GM18867 (cell line): Measurements from ENCODE around the gene CILP2.

Source experiments
- ATAC-seq: cut with Tn5 transposase; IDR thresholded peaks from one replicate; pipeline ENCODE4 v1.9.1; 2021; ENCODE audit warnings: mild to moderate bottlenecking, moderate library complexity; ENCODE audit not compliant: unreplicated experiment

The CILP2 gene

DNA sequence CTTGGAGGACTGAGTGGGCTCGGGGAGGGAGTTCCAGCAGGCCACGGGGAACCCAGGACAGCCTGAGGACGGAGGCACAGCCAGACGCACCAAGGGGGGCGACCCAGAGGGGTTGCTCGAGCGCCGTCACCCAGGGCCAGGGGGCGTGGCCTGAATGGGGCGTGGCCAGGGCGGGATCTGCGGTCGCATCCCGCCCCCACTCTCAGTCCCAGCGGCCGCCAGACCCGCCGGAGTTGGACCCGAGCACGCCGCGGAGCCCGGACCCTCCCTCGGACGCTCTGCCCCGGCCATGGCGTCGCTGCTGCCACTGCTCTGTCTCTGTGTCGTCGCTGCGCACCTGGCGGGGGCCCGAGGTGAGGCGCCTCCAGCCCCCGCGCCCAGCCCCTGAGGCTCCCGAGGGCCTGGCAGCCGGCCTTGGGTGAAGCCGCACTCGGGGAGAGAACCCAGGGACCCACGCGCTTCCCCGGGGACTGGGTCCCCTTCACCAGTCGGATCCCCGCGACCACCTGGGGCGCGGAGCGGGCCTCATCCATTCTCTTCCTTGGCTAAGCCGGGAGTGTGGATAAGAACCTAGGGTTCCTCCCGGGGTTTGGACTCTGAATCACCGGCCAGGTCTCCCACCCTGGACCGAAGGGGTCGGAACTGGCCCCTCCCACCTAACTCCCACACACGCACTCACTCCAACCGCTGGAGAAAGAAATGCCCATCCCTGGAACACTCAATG is at the start of gene CILP2:
Gene CILP2 (plus strand): TSS at position 205 of the 724 bp plus-strand sequence. CDS start 85 bp downstream, at position 290.
- no peak for ATAC-seq

DNA sequence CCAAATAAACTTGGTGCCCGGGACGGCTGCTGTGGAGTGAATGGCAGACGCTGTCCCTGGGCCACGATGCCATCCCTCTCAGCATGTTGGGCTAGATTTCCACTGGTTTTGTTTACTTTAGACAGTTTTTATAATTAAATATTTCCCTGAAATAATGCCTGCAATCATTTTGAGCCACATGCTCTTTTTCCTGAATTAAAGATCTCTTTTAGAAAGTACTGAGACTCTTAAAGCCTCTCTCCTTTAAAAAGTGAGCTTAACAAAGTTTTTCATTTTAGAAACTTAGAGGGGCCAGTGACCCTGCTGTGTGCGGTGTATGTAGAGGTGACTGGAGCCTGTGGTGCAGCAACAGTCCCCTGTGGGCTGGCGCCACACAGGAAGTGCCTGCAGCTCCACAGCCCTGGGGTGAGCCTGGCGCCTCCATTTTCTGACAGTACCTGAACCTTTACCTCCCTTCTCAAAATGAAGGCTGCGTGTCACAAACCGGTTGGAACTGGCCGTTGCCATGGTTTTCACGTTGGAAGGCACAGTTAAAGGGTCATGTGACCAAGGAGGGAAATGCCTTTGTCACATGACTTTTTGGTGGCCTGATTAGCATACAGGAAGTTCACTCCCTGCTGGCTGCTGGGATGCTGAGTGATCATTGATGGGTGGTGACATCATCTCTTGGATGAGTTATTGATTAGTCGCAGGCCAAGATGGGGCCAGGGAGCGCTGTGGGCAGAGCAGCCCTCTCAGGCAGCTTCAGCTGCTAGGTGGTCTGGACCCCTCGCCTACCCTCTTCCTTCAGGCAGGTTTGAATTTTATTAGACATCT is 49.0 kb upstream of the CILP2 start:
- peak; percentile 55 for ATAC-seq

- ATAC-seq, result no peak
Observed at GRCh38 chr19:19489804-19490204, 48.3 kb upstream of the CILP2 start.

DNA sequence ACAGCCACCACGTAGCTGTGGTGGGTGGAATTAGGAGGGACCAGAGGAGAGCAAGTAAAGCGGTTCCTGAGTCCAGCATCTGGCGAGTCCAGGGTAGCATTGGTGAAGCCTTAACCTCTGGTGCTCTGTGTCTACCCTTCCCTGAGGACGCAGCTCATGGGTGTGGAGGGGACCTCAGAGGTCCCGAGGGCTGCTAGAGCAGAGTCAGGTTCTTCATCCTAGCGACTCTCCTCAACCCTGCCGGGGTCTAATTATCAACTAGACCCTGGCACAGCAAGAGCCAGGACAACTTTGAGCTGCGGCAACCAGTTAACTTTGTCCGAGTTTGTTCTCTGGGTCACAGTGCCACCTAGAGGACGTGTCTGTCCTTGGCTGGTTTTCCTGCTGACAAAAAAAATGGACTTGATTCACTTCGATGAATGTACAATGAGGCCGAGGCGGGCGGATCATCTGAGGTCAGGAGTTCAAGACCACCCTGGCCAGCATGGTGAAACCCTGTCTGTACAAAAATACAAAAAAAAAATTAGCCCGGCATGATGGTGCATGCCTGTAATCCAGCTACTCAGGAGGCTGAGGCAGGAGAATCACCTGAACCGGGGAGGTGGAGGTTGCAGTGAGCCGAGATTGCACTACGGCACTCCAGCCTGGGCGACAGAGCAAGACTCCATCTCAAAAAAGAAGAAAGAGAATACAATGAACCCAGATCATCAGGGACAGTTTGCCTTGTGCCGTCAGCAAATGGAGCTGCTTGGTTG is 47.7 kb upstream of the CILP2 start:
- ATAC-seq, result no peak

- ATAC-seq, result no peak
Observed at GRCh38 chr19:19491321-19492025, 46.6 kb upstream of the CILP2 start.

DNA sequence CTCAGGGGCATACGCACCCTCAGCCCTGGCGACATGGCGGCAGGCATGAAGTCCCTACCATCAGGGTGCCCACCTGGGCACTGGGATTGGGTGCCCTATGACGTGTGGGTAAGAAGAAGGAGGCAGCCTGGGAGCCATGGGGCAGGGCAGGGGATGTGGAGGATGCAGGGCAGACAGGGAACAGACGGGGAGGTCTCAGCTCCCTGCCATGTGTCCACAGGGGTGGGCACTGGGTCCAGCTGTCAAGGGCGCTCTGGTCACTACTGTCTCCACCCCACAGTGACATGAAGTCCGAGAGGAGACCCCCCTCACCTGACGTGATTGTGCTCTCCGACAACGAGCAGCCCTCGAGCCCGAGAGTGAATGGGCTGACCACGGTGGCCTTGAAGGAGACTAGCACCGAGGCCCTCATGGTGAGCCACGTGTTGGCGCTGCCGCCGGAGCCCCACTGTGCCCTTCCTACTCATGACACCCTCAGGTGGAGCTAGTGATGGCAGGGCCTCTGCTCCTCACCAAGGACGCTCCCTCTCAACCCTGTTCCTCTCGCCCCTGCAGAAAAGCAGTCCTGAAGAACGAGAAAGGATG is 45.9 kb upstream of the CILP2 start:
- ATAC-seq, result no peak

DNA sequence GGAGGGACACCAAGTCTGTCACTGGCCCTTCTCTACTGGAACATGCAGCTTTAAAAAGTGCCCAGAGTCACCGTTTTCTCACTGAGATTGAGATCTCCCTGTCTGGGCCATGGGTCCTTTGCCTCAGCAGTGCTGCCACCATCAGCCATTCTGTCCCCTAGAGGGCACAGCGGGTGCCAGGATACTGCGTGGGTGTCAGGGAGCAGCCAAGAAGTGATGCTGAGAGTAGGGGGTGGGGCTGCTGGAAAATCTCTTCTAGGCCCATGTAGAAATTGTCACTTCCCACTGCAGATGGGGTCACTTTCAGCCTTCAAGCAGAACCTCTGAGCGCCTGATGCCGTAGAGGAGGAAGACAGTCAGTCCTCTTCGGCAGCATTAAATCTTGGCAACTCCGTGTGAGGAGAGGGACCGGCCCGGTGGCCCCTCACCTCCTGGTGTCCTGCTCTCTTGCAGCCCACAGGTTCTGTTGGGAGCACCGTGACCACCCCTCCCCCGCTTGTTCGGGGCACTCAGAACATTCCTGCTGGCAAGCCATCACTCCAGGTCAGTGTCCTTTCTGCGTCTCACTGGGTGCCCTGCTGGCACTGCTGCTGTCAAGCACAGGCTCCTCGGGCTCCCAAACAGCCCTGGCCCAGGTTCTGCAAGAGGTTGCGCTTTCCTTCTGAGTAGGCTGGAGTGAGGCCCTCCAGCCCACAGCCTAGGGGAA is 44.1 kb upstream of the CILP2 start:
- no peak for ATAC-seq

DNA sequence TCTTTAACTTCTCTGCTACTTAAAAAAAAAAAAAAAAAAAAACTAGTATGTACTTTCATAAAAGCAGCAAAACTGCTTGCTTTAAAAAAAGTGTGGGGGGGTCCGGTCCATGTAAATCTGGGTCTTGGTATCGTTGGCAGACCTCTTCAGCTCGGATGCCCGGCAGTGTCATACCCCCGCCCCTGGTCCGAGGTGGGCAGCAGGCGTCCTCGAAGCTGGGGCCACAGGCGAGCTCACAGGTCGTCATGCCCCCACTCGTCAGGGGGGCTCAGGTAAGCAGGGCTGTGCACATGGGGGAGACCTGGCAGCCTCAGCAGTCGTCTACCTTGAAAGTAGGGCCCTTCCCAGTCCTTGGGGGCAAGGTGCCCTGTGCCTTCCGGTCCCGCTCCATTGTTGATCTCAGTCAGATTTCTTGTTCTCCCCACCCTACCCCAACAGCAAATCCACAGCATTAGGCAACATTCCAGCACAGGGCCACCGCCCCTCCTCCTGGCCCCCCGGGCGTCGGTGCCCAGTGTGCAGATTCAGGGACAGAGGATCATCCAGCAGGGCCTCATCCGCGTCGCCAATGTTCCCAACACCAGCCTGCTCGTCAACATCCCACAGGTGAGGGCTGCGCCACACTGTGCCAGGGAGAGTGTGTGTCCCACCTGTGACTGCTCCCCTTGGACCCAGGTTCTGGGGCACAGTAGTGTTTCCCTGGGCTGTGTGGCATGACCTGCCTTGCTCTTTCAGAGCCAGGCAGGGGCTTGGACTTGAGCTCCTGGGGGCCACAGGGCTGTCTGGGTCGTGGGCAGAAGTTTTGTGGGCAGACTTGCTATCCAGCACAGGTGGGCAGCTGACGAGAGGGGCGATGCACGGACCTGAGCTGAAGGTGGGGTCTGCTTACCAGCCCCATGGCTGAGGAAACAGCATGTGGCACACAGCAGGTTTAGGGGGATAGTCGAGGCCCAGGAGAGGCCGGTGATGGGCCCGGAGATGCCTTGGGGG is 42.2 kb upstream of the CILP2 start:
- no peak for ATAC-seq

- ATAC-seq, result no peak
Observed at GRCh38 chr19:19498255-19498991, 39.6 kb upstream of the CILP2 start.

- no peak for ATAC-seq
Observed at GRCh38 chr19:19499272-19499995, 38.6 kb upstream of the CILP2 start.

DNA sequence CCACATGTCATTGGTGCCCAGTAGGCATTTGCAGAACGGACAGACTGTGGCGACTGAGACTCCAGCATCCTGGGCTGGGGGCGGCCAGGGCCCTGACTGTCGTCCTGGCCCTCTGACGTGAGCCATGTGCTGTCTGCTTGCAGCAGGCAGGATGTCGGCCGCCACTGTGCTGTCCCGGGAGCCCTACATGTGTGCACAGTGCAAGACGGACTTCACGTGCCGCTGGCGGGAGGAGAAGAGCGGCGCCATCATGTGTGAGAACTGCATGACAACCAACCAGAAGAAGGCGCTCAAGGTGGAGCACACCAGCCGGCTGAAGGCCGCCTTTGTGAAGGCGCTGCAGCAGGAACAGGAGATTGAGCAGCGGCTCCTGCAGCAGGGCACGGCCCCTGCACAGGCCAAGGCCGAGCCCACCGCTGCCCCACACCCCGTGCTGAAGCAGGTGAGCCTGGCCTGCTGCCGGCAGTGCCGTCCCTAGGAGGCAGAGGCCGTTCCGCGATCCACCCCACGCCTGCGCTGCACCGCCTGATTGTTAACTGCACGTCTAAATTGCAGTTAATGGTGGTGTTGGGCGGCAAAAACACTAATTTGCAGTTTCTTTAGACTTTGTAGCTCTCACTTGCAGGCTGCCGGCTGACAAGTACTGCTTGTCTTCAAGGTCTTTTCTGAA is 37.0 kb upstream of the CILP2 start:
- ATAC-seq, result no peak

DNA sequence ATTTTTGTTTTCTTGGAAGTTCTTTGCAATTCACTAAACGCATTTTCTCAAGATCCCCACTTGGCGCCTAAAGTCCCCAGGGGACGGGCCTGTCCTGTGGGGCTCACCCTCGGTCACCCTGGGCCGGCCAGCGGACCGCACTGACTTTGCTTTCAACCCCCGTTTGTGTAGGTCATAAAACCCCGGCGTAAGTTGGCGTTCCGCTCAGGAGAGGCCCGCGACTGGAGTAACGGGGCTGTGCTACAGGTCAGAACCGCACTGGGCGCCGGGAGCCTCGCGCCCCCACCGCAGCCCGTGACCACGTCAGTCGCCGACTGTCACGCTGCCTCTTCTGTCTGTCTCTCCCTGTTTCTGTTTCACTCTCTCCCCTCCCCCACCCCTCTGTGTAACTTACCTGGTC is 36.3 kb upstream of the CILP2 start:
- ATAC-seq, result no peak

- no peak for ATAC-seq
Observed at GRCh38 chr19:19502281-19502680, 35.8 kb upstream of the CILP2 start.

GRCh38 chr19:19502808-19503602 is 35.1 kb upstream of the CILP2 start:
- ATAC-seq, result no peak

DNA sequence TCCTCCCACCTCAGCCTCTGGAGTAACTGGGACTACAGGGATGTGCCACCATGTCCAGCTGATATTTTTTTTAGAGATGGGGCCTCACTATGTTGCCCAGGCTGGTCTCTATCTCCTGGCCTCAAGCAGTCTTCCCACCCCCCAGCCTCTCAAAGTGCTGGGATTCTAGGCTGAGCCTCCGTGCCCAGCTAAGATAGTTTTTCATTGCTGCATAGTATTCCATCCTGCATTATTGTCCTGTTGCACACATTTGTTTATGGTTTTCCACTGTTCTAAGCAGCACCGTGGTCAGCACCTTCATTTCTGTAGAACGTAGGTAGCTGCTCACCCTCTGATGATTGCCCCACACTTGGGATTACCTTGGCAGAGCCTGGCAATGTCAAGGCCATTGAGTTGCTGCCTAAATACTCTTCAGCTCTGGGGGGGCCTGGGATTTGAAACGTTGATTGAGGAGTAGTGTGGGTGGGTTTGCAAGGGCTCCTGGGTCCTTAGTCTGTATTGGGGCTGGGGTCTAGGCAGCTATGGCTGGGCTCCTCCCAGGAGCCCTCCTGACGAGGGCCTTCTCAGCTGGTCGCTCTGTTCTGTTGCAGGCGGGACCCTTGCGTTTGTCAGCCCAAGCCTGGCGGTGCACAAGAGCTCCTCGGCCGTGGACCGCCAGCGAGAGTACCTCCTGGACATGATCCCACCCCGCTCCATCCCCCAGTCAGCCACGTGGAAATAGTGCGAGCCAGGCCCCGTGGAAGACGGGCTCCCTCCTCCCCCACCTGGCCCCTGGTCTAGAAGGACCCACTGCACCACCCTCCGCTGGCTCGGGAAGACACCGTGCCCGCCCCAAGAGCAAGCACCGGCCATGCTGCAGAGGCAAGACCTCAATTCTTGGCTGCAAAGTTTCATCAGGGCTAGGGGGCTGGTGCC is 33.1 kb upstream of the CILP2 start:
- no peak for ATAC-seq
